Activated gamma-delta T cell (primary cell): ENCODE measurements around the gene SUGT1.
"Not testable (repeated sequence)": the region's sequence is repeated elsewhere in the genome, so short reads cannot be mapped to it uniquely, and the experiment has no call there.

ENCODE experiments used
- DNase-seq: peaks from one replicate; lab custom pipeline; 2025; lab: John Stamatoyannopoulos, UW

SUGT1 gene

GRCh38 chr13:52669677-52670076 lies 17.0 kb downstream of the SUGT1 start:
- DNase-seq = no peak

- DNase-seq = no peak
Measured at GRCh38 chr13:52670726-52671125, 18.1 kb downstream of the SUGT1 start.

GRCh38 chr13:52673465-52673864 lies 20.8 kb downstream of the SUGT1 start:
- DNase-seq = no peak

GRCh38 chr13:52677823-52678222 lies 25.2 kb downstream of the SUGT1 start:
- DNase-seq = no peak

GRCh38 chr13:52685806-52686205 lies 33.2 kb downstream of the SUGT1 start:
- not testable (repeated sequence) for DNase-seq

- DNase-seq = no peak
Measured at GRCh38 chr13:52686376-52686775, 33.7 kb downstream of the SUGT1 start.

- no peak for DNase-seq
Measured at GRCh38 chr13:52695856-52696255, 43.2 kb downstream of the SUGT1 start.

- no peak for DNase-seq
Measured at GRCh38 chr13:52696566-52696965, 43.9 kb downstream of the SUGT1 start.

GRCh38 chr13:52701728-52702465 lies 49.3 kb downstream of the SUGT1 start:
- DNase-seq = no peak

- no peak for DNase-seq
Measured at GRCh38 chr13:52703482-52703881, 50.8 kb downstream of the SUGT1 start.

GRCh38 chr13:52706081-52706480 lies 53.4 kb downstream of the SUGT1 start:
- no peak for DNase-seq

- DNase-seq = no peak
Measured at GRCh38 chr13:52707375-52707774, 54.7 kb downstream of the SUGT1 start.

- not testable (repeated sequence) for DNase-seq
Measured at GRCh38 chr13:52708266-52708665, 55.6 kb downstream of the SUGT1 start.

GRCh38 chr13:52711286-52711685 lies 58.6 kb downstream of the SUGT1 start:
- no peak for DNase-seq

GRCh38 chr13:52712385-52712784 lies 59.7 kb downstream of the SUGT1 start:
- no peak for DNase-seq

- no peak for DNase-seq
Measured at GRCh38 chr13:52713894-52714293, 61.3 kb downstream of the SUGT1 start.

- DNase-seq = not testable (repeated sequence)
Measured at GRCh38 chr13:52720904-52721303, 68.3 kb downstream of the SUGT1 start.

- DNase-seq = not testable (repeated sequence)
Measured at GRCh38 chr13:52721356-52721755, 68.7 kb downstream of the SUGT1 start.

GRCh38 chr13:52723181-52723580 lies 70.5 kb downstream of the SUGT1 start:
- no peak for DNase-seq

- DNase-seq = no peak
Measured at GRCh38 chr13:52725302-52725701, 72.7 kb downstream of the SUGT1 start.

GRCh38 chr13:52726258-52726657 lies 73.6 kb downstream of the SUGT1 start:
- DNase-seq = no peak

- no peak for DNase-seq
Measured at GRCh38 chr13:52734075-52734623, 81.5 kb downstream of the SUGT1 start.

- DNase-seq = no peak
Measured at GRCh38 chr13:52736891-52737290, 84.3 kb downstream of the SUGT1 start.

GRCh38 chr13:52737451-52737850 lies 84.8 kb downstream of the SUGT1 start:
- DNase-seq = no peak
